Thyroid gland (tissue), 4 donors: ENCODE measurements around the gene SLC2A1.

Experiments
- CTCF ChIP-seq, 6 experiments: fragments of 200-600 bp in 3 of 6; fragments of 450-650 bp in 3 of 6; sonication (generic) in 3 of 6; IDR thresholded peaks; one replicate each; pipeline ENCODE4 v1.5.1; 2016 to 2019; ENCODE audit warnings: antibody characterized with exemption in 6 of 6, mild to moderate bottlenecking in 2 of 6, inconsistent platforms in 1 of 6, moderate library complexity in 1 of 6
- POLR2A ChIP-seq, 2 donors: fragments of 450-650 bp; IDR thresholded peaks; one replicate each; pipeline ENCODE4 v1.6.1; 2017; ENCODE audit warnings: antibody characterized with exemption in 2 of 2, mild to moderate bottlenecking in 2 of 2, moderate library complexity in 1 of 2

GRCh38 chr1:42927274-42927841 is 31.3 kb downstream of the SLC2A1 start:
- TF ChIP-seq CTCF (IDR thresholded peaks at IDR 0.05) (no peak), POLR2A (IDR thresholded peaks at IDR 0.05) (no peak)
